NCI-H526 treated with DMSO at 0.1 percent for 48 hours (cell line): ENCODE measurements around the gene B4GALT1.

Experiments
- DNase-seq: peaks from one replicate; lab custom pipeline; 2025; lab: John Stamatoyannopoulos, UW

B4GALT1 gene

DNA sequence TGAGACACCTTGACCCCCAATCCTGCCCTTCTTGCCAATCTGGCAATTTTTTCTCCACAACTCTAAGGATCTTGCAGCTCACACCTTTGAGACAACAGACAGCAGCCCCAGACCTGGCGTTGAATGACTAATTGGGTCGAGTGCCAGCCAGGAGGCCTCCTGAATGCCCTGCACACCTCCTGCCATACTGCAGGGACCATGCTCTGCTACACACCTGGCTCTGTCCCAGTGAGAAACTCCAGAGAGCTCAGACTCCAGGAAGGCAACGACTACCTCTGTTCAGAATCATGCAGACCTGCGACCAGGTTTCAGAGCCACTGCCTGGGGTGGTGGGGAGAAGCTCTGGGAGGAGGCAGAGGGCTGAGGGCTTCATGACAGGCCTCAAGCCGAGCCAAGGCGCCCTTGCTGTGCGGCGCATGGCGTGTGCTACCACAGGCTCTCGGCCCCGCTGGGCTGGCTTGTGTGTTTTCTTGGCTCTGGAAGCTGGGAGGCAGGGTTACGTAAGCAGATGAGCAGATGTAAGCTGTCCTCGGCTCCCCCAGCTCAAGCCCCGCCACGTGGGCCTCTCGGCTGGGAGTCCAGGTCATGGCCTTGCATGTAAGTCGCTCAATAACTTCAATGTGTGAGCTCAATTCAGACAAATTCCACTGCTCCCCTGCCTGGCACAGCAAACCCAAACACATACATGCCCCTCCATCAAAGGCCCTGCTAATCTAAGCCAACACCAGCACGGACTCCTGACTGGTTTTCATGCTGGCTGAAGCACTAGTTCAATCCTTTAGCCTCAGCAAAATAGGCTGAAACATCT, 27.5 kb downstream of the B4GALT1 start:
- no peak for DNase-seq

DNA sequence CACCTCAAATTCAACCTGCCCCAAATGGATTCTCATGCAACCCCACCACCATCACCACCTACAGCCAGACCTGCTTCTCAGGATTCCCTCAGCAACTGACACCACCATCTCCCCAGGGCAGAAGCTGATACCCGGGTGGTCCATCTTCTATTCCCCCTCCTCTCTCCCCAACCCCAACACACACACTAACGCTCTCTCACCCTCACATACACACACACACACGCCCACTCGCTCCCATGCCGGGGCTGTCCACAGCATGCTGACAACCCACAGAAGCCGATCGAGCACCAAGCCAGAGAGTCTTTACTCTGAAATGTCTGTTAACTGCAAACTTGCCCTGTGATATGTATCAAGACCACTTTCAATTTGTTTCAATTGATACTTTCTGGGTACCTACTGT, 28.4 kb downstream of the B4GALT1 start:
- DNase-seq, result no peak

DNA sequence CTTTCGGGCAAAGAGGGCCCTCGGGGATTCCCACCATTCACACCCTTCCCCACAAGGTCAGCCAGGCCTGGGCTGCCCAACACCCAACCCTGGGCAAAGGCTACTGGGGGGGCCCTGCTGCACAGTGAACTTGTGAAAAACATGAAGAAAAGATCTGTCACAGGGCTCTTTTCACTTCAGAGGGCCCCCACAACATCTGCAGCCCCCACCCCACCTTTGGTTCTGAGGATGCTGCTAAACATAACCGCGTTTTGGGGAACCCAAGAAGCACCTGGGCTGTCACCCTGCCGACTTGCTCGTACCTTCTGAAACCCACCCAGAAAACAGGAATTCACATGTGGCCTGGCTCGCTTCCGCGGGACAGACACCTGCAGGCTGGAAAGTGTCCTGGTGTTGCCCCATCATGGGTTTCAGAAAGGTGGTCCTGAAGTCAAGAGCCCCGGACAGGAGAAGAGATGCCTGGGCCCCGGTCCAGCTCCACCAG, 29.3 kb downstream of the B4GALT1 start:
- DNase-seq, result no peak

DNA sequence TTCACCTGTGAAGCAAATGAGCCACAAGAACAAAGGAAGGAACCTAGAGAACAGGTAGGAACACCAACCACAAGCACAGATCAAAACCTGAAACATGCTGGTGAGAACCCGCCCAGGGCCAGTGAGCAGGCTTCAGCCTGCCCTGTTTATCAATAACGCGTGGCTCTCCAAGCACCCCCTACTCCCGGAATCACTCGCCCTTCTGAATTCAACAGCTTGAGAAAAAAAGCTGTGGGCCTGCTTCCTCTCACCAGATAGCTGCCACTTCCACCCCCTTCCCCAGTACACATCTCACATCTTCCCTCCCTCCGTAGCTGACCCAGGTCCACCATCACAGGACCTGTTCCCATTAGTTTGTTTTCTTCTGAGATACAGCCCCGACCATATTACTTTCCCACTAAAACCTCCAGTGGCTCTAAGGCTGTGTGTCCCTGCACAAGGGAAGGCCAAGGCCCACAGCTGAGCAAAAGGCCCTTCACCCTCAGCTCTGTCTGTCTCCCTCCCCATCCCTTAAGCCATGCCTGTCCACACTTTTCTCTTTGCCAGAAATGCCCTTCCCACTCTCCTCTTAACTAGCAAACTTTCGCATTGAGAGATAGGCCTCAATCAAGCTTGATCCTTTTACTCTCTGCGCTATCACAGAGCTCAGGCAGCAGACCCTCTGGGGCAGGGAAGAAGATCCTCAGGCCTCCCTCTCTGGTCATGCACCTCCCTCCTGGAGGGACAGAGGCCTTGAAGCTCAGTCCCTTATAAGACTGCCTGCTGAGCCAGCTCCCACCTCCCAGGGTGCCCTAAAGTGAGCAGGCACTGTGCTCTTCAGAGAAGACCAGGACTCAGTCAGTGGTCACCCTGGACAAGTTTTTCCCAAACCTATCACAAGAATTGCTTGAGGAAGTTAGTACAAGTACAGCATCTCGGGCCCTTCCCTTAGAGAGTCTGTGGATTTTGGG, 30.1 kb downstream of the B4GALT1 start:
- DNase-seq, result no peak

DNA sequence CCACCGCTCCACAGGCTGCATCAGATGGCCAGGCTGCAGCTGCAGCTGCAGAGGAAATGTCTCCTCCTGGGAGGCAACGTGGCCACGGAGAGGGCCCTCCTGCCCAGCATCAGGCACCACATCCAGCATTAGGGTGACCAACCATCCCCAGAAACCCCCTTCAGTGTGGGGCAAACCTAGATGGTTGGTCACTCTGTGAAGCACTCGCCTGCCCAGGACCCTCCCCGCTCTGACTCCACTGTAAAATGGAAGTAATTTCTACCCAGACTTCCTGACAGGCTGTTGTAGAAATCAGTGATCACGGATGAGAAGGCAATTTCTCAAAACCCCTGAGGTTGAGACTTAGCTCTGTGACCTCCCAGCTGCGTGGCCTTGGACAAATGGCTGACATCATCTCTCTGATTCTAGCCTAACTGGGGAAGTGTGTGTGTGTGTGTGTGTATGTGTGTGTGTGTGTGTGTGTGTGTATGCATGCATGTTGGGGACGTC, 31.6 kb downstream of the B4GALT1 start:
- no peak for DNase-seq

DNA sequence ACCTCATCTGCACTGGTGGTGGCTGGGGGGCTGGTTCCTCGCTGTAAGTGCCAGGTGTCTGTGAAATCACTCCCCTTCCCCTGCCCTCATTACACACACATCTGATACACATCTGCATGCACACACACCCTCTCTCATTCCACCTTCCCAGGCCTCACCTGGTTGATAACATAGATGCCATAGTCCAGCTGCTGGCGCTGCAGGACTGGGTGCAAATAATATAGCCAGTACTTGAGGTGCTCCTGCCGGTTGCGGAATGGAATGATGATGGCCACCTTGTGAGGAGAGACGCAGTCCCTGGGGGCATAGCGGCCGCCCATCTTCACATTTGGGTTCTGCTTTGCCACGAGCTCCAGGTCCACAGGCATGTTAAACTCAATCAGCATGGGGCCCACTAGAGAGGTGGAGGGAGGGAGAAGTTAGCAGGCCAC, 32.1 kb downstream of the B4GALT1 start:
- DNase-seq, result no peak

DNA sequence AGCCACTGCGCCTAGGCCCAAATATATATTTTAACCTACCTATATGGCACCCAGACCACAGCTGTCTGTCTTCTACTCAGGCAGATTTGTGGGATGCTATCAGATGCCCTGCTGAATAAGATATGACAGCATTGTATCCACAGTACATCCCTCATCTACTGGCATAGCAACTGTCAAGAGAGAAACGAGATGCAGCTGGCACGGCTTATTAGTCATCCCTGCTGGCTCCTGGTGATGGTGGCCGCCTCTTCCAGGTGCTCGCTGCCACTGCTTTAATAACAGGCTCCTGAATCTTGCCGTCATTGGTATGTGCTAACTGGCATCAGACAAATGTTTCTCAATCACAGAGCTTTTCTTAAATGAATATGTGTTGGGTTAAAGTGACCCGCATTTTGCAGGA, 34.0 kb downstream of the B4GALT1 start:
- DNase-seq, result no peak

DNA sequence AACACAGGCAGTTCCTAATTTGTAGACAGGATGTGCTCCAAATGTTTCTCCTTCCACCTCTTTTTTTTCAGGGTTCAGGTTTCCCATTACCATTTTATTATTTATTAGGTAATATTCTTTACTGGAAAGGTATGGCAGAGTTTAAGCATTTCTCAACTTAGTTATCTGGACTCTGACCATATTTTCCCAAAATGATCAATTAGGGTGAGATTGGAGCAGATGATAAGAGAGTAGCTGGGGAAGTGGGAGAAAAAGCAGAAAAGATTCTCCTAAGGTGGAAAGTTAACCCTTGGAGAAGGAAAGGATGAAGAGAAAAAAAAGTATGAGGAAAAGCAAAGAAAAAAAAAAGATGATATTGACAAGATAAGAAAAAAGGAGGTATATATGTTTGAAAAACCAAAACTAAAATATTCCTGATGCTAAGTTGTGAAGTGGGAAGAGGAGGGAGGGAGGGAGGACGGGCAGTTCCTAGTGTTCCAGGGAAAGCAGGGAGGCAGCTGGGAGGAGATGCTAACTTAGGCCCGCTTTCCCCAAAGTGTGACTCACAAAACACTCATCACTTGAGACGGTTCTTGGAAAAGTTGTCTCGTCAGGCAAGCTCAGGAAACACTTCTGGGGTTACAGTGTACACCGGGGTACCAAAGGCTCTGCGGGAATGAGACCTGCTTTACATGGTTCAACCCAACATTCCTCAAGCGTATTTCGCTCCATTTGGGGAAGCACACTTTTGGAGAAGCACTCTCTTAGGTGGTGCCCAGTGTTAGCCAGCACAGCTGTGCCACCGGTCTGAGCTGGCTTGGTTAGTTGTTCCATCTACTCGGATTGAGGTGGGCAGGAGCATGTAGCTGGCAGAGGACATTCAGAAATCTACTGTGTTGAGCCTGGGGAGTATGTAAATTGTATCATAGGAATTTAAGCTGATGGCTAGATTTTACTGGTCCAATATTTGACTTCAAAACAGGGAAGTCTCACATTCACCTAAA, 35.1 kb downstream of the B4GALT1 start:
- no peak for DNase-seq

DNA sequence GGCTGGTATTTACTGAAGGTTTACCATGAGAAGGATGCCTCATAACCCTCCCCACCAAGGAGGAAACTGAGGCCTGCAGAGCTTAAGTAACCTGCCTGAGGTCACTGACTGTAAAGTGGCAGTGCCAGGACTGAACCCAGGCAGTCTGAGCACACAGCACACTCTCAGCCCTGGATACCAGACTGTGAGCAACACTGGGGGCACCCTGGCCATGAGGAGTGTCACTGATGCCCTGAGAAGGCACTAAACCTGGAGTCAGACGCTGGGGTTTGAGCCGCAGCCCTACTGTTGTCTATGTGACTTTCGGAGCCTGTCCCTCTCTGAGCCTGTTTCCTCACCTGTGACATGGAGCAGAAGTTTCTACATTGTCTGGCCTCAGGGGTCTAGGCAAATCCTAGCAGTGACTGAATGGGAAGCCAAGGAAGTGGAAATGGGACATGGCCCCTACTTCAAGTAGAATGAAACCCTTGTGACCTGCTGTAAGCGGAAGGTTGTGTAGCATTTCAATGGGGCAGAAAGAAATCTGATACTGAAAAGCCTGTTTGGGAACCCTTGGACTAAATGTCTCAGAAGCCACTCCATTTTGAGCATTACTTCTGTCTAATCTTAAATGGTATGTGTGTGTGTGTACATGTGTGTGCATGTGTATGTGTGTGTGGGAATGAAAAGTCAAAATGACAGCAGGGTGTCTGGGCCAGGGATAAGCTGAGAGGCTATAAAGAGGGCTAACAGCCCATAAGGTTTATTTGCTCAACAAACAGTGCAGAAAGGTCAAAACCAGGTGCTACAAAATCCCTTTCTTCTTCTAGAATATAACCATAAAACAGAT, 36.0 kb downstream of the B4GALT1 start:
- DNase-seq, result no peak

DNA sequence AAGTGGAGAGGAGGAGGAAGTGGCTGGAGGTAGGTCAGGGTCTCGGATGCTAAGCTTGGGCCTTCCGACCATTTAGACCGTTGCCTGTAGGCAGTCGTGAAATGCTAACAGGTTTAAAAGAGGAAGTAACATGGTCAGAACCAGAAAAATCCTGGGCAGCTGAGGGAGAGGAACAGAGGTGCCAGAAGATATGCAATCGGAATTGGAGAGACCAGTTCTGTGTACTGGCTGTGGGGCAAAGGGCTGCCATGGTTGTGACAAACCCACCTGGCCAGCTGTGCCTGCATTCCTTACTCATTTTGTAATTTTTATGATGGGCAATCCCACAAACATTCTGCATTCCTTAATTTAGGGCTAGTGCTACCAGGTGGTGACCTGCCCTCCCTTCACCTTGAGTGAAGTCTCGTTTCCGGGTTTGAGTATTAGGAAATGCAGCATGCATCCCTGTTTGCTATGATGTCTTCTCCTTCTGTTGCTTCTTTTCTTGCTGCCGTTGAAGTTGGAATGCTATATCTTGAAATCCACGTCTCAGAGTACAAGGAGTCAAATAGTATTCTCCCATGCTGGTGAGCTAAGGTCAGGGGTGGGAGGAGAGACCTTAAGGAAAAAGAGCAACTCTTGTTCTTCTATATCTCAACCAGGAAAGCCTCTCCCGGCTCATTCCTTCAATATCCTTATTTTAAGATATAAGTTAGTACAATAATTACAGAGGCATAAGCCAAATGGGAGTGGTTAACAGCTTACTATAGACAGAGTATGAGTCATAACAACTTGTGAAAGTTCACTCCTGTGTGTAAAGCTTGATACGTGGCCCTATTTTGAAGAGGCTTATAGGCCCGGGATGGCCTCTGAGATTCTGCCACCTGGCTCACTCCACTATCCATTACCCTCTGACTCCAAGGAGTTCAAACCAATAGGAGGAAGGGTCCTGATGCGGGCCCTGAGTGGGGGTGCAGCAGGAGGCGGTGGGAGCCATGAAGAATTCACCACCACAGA, 37.0 kb downstream of the B4GALT1 start:
- DNase-seq, result no peak

DNA sequence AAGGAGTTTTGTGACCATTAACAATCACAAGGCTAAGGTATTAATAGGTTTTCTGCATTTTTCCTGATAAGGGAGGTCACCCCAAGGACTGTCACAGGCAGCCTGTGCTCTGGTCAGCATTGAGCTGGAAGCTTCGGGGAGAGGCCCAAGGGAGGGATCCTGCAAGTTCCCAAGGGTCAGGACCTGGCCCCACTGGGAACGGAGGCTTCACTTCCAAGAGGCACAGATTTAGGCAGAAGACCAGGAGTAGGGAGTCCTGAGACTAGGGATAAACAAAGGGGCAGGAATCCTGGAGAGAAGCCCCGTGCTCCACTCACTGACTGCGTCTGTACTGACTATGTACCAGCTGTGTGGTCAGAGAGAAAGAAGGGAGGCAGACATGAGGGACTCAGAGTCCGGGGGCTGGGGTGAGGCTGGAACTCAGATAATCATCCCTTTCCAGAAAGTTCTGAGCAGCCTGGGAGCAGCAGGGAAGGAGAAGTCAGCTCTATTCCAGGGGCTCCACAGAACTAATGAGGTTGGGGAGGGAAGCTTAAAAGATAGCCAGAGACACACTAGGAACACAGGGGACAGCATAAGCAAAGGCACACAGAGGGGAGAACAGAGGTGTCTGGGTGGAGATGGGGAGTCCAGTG, 37.8 kb downstream of the B4GALT1 start:
- DNase-seq, result no peak

DNA sequence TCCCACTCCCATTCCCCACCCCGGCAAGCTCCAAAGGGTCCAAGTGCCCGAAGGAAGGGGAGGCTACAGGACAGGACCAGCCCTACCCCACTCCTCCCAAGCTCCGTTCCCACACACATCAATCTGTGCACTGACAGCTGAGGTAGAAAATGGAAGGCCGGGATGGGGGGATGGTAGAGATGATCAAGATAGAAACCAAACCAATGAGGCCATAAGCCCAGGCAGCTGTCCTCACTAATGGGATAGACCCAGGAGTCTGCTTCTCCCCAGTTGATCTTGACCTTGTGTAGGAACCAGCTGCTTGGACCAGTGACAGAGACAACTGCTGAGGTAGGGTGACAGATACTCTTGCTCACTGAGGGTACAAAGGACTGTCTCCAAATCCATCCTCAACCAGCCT, 38.6 kb downstream of the B4GALT1 start:
- DNase-seq, result no peak

DNA sequence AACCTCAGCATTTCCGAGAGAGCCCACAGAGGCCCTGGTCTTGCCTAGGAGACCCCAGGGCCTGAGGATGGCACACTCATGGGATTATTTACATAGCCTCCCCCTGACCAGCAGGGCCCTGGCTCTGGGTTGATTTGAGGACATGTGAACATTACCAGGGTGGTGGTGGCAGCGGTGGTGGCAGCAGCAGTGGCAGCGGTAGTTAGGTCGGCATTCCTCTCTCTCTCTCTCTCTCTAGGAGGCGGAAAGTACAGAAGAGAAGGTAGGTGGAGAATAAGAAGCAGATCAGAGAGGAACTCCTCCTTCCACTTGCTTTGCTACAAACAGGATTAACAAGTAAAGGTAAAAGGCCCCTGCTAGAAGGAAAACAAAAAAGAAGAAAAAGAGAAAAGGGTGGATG, 39.3 kb downstream of the B4GALT1 start:
- DNase-seq, result no peak

DNA sequence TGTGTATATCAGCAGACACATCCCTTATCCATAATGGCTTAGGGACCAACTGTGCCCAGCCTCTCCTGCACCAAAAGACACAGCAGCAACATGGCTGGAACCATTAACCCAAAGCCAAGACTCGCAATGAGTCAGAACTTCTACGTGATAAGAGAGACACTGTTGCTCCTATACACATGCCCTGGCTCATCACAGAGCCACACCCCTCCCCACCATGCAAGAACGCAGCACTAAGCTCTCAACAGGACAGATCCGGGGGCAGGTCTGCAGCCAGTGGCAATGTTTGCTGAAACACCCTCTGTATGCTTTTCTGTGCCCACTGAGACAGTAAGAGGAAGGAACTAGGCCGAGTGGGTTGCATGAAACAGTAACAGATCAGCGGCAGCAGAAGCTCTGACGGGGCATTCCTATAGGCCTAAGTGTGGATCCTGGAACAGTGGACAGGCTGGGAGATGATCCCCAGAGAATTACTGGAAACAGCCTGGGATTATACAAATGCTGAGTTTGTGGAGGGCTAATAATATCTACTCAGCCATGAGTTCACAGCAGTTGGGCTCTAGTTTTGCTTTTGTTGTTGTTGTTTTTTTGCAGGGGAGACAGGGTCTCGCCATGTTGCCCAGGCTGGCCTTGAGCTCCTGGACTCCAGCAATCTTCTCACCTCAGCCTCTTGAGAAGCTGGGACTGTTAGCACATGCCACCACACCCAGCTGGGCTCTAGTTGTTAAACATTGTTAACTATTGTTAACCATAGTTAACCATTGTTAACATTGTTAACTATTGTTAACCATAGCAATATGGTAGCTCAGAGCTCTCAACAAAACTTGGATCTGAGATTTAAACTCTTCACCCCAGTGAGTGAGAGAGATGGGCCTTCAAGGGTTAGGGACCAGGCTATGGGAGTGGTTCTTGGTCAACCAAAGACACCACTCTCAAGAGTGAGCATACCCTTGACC, 41.0 kb downstream of the B4GALT1 start:
- no peak for DNase-seq

DNA sequence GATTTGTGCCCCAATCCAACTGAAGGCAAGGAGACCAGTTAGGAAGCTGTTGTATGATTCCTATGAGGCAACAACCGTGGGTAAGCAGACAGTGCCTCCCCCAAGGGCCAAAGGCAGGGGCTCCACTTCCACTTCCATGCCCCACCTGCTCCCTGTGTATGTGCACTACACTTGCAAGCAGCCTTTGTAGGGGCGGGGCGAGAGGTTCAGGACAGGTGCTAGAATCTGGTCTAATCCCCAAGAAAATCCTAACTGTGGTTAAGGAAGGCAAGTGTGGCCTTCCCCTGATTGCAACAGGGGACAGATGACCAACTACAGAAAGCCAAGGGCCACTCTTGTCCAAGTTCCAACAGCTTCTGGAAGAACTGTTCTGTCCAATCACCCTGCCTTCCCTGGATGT, 41.7 kb downstream of the B4GALT1 start:
- DNase-seq, result no peak

DNA sequence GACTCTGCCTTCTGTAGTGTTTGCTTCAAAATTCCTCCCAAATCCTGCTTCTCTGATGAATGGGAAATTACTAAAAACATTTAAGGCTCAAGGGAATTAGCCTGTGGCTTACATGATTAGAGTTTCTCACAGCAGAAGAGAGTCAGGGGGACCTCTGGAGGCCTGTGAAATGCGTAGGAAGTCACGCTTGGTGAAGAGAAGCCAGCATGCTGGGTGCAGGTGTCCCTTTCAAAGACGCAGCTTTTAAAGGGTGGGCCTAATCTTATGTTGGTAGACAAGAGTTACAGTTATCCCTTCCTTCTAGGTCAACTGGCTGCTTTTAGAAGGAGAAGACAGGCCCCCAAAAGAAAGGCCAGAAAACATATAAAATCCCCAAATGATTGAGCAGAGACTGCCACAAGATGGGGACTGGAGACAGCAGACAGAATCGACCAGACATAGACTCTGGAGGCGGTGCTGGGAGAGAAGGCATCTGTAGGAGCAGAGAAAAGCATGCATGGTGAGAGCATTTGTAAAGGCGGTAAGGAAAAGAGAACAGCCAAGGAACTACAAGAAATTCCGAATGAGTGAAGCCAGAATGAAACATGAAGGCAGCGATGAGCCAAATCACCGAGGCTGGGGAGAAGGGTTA, 42.3 kb downstream of the B4GALT1 start:
- no peak for DNase-seq

DNA sequence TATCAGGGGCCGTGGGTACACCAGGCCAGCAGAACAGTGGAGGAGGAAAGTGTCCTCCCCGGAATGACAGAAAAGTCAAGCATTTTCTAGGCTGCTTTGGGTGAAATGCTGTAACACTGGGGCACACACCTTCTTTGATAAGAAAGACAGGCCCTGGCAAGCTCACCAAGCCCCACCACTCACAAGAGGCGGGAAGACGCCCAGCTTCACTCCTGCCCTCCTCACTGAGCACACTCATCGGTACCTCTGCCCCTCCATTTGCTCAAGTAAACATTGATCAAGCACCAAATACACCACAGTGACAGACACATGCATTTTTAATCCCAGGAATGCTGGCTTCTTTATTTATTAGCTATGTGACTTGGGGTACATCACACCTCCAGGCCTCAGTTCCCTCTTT, 43.1 kb downstream of the B4GALT1 start:
- no peak for DNase-seq
